IMR-90 (cell line): ENCODE data around the gene CNIH2.

Source experiments
- CEBPB ChIP-seq: IDR thresholded peaks from 2 replicates; pipeline ENCODE4 v1.6.1; 2012; ENCODE audit warnings: low read depth, low read length, improper control_type of control experiment
- MXI1 ChIP-seq: IDR thresholded peaks from 2 replicates; pipeline ENCODE4 v1.6.1; 2012; ENCODE audit warnings: low read depth, mild to moderate bottlenecking, low read length, moderate library complexity, borderline replicate concordance
- RCOR1 ChIP-seq: IDR thresholded peaks from 2 replicates; pipeline ENCODE4 v1.6.1; 2012; ENCODE audit warnings: mild to moderate bottlenecking, low read length, improper control_type of control experiment; ENCODE audit not compliant: insufficient replicate concordance
- SMC3 ChIP-seq: fragments of 150-350 bp; IDR thresholded peaks from 2 replicates; pipeline ENCODE4 v1.6.1; 2016; ENCODE audit warnings: low read depth, mild to moderate bottlenecking, antibody characterized with exemption, low read length, moderate library complexity
- TF ChIP-seq, protein P1 (sequence below): conservative IDR thresholded peaks from 2 replicates; pipeline ENCODE4 v1.5.1; 2012; ENCODE audit warnings: mild to moderate bottlenecking, low read depth, low read length, improper control_type of control experiment

DNA sequence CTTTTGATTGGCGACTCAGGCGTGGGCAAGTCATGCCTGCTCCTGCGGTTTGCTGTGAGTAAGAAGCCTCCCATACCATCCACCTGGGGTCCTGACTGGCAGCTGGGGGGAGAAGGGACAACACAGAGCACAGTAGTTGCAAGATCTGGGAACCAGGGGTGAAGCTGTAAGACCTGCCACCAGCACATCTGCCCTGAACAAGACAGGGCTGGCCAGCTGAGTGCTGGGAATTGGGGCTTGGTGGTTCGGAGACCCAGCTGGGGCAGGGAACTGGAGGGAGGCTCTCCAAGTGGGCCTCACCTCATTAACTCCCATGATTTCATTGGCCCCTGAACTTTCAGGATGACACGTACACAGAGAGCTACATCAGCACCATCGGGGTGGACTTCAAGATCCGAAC, 6.2 kb upstream of the CNIH2 start:
- TF ChIP-seq, protein P1, sequence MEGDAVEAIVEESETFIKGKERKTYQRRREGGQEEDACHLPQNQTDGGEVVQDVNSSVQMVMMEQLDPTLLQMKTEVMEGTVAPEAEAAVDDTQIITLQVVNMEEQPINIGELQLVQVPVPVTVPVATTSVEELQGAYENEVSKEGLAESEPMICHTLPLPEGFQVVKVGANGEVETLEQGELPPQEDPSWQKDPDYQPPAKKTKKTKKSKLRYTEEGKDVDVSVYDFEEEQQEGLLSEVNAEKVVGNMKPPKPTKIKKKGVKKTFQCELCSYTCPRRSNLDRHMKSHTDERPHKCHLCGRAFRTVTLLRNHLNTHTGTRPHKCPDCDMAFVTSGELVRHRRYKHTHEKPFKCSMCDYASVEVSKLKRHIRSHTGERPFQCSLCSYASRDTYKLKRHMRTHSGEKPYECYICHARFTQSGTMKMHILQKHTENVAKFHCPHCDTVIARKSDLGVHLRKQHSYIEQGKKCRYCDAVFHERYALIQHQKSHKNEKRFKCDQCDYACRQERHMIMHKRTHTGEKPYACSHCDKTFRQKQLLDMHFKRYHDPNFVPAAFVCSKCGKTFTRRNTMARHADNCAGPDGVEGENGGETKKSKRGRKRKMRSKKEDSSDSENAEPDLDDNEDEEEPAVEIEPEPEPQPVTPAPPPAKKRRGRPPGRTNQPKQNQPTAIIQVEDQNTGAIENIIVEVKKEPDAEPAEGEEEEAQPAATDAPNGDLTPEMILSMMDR = no peak
- TF ChIP-seq RCOR1 (no peak), CEBPB (no peak), SMC3 (no peak), MXI1 (no peak)
